Lung (tissue), 12 donors: ENCODE measurements around the gene APH1B. TPM values are rescaled to one million over a fixed set of nuclear protein-coding genes. Genes with fewer than 3 reads are reported as not detected.
"Not testable (repeated sequence)": the region's sequence is repeated elsewhere in the genome, so short reads cannot be mapped to it uniquely, and the experiment has no call there.

ENCODE experiments used
- ATAC-seq: fragments of 200-7000 bp; cut with Tn5 transposase; one replicate; pipeline ENCODE4 v1.9.1; 2020; ENCODE audit warnings: moderate number of reproducible peaks; ENCODE audit not compliant: insufficient read depth, low FRiP score
- DNase-seq, 3 donors: peaks; one replicate each; pipeline ENCODE4 v3.0.0-alpha.2; 2013 to 2017
- H3K27ac ChIP-seq, 2 donors: one replicate each; pipeline ENCODE4 v1.5.1; 2013; ENCODE audit warnings: mild to moderate bottlenecking in 2 of 2, moderate library complexity in 2 of 2, control low read depth in 1 of 2, inconsistent platforms in 1 of 2, low read depth in 1 of 2, low read length in 1 of 2
- H3K27me3 ChIP-seq, 3 donors: one replicate each; pipeline ENCODE4 v1.5.1; 2013; ENCODE audit warnings: low read length in 2 of 3; ENCODE audit not compliant: control insufficient read depth in 3 of 3, insufficient read depth in 3 of 3
- H3K36me3 ChIP-seq, 4 donors: one replicate each; pipeline ENCODE4 v1.5.1; 2013; ENCODE audit warnings: low read length in 4 of 4, mild to moderate bottlenecking in 1 of 4, moderate library complexity in 1 of 4; ENCODE audit not compliant: control insufficient read depth in 4 of 4, insufficient read depth in 4 of 4
- H3K4me1 ChIP-seq, 5 donors: one replicate each; pipeline ENCODE4 v1.5.1; 2013; ENCODE audit warnings: low read length in 5 of 5, mild to moderate bottlenecking in 2 of 5, moderate library complexity in 1 of 5; ENCODE audit not compliant: control insufficient read depth in 5 of 5, insufficient read depth in 5 of 5
- H3K4me3 ChIP-seq: one replicate; pipeline ENCODE4 v1.5.1; 2013; ENCODE audit warnings: mild to moderate bottlenecking, control low read depth, moderate library complexity
- H3K9ac ChIP-seq, 2 donors: one replicate each; pipeline ENCODE4 v1.5.1; 2013; ENCODE audit warnings: low read length in 2 of 2, control low read depth in 1 of 2; ENCODE audit not compliant: insufficient read depth in 1 of 2
- H3K9me3 ChIP-seq, 4 donors: one replicate each; pipeline ENCODE4 v1.5.1; 2013; ENCODE audit warnings: low read length in 3 of 4, mild to moderate bottlenecking in 1 of 4, moderate library complexity in 1 of 4; ENCODE audit not compliant: control insufficient read depth in 4 of 4, insufficient read depth in 3 of 4
- WGBS, 2 donors: extraction: QIAGEN DNeasy Blood & Tissue Kit; methylation state at CpG; one replicate each; pipeline ENCODE4 v1.1.7; 2013; 5-methylcytosine and 5-hydroxymethylcytosine counted together
- polyA plus RNA-seq, 2 donors: library from polyadenylated mRNA; stranded (reverse); fragments of 200-250 nt; gene quantifications; one replicate each; pipeline ENCODE4 v1.2.1, GENCODE V29; 2013
- total RNA-seq, 2 donors: library from RNA; depleted of rRNA in 1 of 2; stranded (reverse); fragments of >200 nt in 1 of 2; gene quantifications; one replicate each; pipeline ENCODE4 v1.2.1, GENCODE V29; 2014 to 2021
- TF ChIP-seq, protein P1 (sequence below): IDR thresholded peaks from 2 replicates; pipeline ENCODE4 v1.5.1; 2012; ENCODE audit warnings: mild to moderate bottlenecking; ENCODE audit errors: control extremely low read depth, extremely low read depth
- donor health status: control.
- donor health status: control.
- donor health status: Bipolar disorder and iron deficiency.
- donor health status: healthy.
- donor health status: DM: yes; HTN: yes; CAD: no.

The APH1B gene
- total and polyA plus RNA-seq, 4 donors, result 17.5 to 29.9 (median 21.9) TPM

DNA sequence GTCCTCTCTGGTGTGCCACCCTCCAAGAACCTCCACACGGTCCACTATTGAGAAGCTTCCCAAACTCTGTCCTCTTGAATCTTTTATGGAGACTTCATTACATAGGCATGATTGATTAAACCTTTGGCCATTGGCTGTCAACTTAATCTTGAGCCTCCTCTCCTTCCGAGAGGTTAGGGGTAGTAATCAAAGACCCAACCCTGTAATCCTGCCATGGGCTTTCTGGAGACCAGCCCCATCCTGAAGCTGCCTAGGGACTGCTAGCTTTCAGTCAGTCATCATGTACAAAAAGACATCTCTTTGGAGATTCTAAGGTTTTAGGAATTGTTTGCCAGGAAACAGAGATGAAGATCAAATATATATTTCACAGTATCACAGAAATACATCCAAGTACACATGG is 37.0 kb downstream of the APH1B start:
- WGBS, 2 donors, result 51 to 78% methylated on average over 2 of the region's 2 CpGs
- ATAC-seq (no peak), DNase-seq (no peak)
- Histone ChIP-seq H3K9me3 (no peaks in the 10 kb centered on the region), H3K4me1 (no peaks in the 10 kb centered on the region), H3K27me3 (no peaks in the 10 kb centered on the region), H3K9ac (no peak overlapping the region), H3K4me3 (no peak overlapping the region), H3K36me3 (no peaks in the 10 kb centered on the region), H3K27ac (no peak overlapping the region)
- TF ChIP-seq, protein P1, sequence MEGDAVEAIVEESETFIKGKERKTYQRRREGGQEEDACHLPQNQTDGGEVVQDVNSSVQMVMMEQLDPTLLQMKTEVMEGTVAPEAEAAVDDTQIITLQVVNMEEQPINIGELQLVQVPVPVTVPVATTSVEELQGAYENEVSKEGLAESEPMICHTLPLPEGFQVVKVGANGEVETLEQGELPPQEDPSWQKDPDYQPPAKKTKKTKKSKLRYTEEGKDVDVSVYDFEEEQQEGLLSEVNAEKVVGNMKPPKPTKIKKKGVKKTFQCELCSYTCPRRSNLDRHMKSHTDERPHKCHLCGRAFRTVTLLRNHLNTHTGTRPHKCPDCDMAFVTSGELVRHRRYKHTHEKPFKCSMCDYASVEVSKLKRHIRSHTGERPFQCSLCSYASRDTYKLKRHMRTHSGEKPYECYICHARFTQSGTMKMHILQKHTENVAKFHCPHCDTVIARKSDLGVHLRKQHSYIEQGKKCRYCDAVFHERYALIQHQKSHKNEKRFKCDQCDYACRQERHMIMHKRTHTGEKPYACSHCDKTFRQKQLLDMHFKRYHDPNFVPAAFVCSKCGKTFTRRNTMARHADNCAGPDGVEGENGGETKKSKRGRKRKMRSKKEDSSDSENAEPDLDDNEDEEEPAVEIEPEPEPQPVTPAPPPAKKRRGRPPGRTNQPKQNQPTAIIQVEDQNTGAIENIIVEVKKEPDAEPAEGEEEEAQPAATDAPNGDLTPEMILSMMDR, result no peak

DNA sequence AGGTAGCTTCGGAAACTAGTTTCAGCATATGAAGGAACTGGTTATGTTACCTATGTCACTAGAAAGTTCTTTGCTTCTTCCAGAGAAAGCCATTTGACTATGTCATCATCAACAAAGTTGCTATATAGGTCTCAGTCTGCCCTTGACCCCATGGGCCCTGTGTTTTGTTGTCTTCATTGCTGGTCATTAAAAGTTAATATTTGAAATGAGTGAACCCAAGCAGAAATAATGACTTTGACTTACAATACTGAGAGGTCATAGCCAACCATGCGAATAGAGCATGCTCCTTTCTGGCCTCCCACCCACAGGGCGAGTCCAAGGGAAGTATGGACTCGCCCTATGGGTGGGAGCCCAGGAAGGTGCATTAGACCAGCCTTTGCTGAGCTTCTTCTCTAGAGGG is 40.9 kb downstream of the APH1B start:
- no peak overlapping the region for H3K27ac ChIP-seq
- no peak overlapping the region for H3K4me3 ChIP-seq
- 96 to 98% methylated on average over 4 of the region's 4 CpGs for WGBS, 2 donors
- ATAC-seq (no peak), DNase-seq (no peak)
- TF ChIP-seq, protein P1, result no peak
- H3K27me3 ChIP-seq, result no peaks in the 10 kb centered on the region
- no peaks in the 10 kb centered on the region for H3K36me3 ChIP-seq
- H3K9ac ChIP-seq, result no peak overlapping the region
- H3K4me1 ChIP-seq, result no peaks in the 10 kb centered on the region
- no peaks in the 10 kb centered on the region for H3K9me3 ChIP-seq

DNA sequence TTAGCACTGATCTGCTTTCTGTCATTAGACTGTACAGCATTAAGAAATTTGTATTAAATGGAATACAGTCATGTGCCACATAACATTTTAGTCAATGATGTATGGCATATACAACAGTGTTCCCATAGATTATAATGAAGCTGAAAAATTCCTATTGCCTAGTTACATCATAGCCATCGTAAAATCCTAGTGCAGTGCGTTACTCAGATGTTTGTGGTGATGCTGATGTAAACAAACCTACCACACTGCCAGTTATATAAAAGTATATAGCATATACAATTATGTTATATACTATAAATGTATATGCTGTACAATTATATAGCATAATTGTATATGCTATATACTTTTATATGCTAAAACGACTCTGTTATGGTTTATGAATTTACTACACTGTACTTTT is 41.7 kb downstream of the APH1B start:
- DNase-seq (no peak), ATAC-seq (no peak)
- H3K9ac ChIP-seq, result no peak overlapping the region
- whole genome bisulfite sequencing, 2 donors, result 94 to 98% methylated on average over 3 of the region's 3 CpGs
- no peak overlapping the region for H3K4me3 ChIP-seq
- H3K9me3 ChIP-seq, result no peaks in the 10 kb centered on the region
- H3K4me1 ChIP-seq, result no peaks in the 10 kb centered on the region
- no peaks in the 10 kb centered on the region for H3K27me3 ChIP-seq
- H3K27ac ChIP-seq, result no peak overlapping the region
- TF ChIP-seq, protein P1, result no peak
- H3K36me3 ChIP-seq, result no peaks in the 10 kb centered on the region

DNA sequence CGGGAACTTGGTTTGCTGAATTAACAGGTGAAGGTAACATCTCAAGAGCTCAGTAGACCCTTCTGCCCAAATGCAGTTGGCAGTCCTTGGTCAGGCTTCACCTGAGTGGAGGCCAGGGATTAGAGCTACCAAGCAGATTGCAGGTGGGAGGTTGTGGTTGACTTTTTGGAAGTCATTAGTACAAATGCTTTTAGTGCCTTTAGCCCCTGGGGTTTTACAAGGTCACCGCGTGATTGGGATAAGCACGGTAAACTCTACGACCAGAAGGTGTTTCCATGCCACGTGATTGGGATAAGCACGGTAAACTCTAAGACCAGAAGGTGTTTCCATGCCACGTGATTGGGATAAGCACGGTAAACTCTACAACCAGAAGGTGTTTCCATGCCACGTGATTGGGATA is 43.0 kb downstream of the APH1B start:
- H3K9me3 ChIP-seq, H3K4me1 ChIP-seq, H3K36me3 ChIP-seq, H3K9ac ChIP-seq, H3K27me3 ChIP-seq, DNase-seq, H3K27ac ChIP-seq, ATAC-seq, H3K4me3 ChIP-seq: not testable (repeated sequence)
- WGBS, 2 donors, result 98 to 99% methylated on average over 7 to 8 of the region's 10 CpGs

DNA sequence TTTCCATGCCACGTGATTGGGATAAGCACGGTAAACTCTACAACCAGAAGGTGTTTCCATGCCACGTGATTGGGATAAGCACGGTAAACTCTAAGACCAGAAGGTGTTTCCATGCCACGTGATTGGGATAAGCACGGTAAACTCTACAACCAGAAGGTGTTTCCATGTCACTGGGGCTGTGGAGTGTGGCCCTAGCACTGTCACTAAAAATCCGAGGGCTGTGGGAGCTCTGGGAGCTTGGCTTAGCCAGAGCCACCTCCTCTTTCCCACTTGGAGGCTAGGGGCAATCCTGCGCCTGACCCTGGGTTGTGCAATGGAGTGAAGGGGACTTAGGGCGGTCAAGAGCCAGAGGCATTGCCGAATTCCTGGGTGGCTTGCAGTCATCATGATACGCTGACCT is 43.6 kb downstream of the APH1B start:
- 96 to 99% methylated on average over 7 to 8 of the region's 11 CpGs for WGBS, 2 donors

More for the DNA sequence above, 43.6 kb downstream of the APH1B start:
- not testable (repeated sequence) for H3K27ac ChIP-seq, H3K4me1 ChIP-seq, H3K9ac ChIP-seq, H3K27me3 ChIP-seq, H3K9me3 ChIP-seq, H3K36me3 ChIP-seq, ATAC-seq, H3K4me3 ChIP-seq, DNase-seq
